ENCODE measurements around the gene FUT6.

FUT6 gene

GRCh38 chr19:5800361-5801270 lies 38.9 kb downstream of the FUT6 start:
- Histone ChIP-seq H3K79me2 (ENCODE audit: low read length) (no peaks in the 10 kb centered on the region), H3K36me3 (replicated peaks; ENCODE audit: low read depth, low read length) (no peaks in the 10 kb centered on the region), H2AFZ (ENCODE audit: low read depth, low read length) (no peak overlapping the region)

GRCh38 chr19:5799247-5800241 lies 40.0 kb downstream of the FUT6 start:
- TF ChIP-seq EZH2phosphoT487 (IDR thresholded peaks at IDR 0.05; ENCODE audit: low read depth) (no peak), CTCF (IDR thresholded peaks at IDR 0.05; ENCODE audit: low read depth, low read length) (no peak)
- Histone ChIP-seq H3K36me3 (replicated peaks; ENCODE audit: low read depth, low read length) (no peaks in the 10 kb centered on the region), H3K27me3 (ENCODE audit: low read depth, low read length) (peaks cover 4% of the 10 kb centered on the region; the same call in 1 of the 2 replicates), H3K27ac (ENCODE audit: low read length) (no peak overlapping the region), H3K4me1 (ENCODE audit: low read length) (peaks cover 10% of the 10 kb centered on the region), H3K79me2 (ENCODE audit: low read length) (no peaks in the 10 kb centered on the region), H4K20me1 (ENCODE audit: insufficient read depth, low read length) (no peaks in the 10 kb centered on the region), H2AFZ (ENCODE audit: low read depth, low read length) (no peak overlapping the region), H3K4me3 (ENCODE audit: low read length) (no peak overlapping the region), H3K9ac (ENCODE audit: low read length) (no peak overlapping the region), H3K9me3 (ENCODE audit: insufficient read depth, low read length) (no peaks in the 10 kb centered on the region), H3K4me2 (ENCODE audit: low read length) (no peak overlapping the region)

More at GRCh38 chr19:5800361-5801270, 38.9 kb downstream of the FUT6 start:
- H3K27ac ChIP-seq (ENCODE audit: low read length), result no peak overlapping the region
- peaks cover 11% of the 10 kb centered on the region for H3K4me1 ChIP-seq (ENCODE audit: low read length)
- no peaks in the 10 kb centered on the region for H4K20me1 ChIP-seq (ENCODE audit: insufficient read depth, low read length)
- no peak overlapping the region for H3K4me2 ChIP-seq (ENCODE audit: low read length)
- no peak overlapping the region for H3K4me3 ChIP-seq (ENCODE audit: low read length)
- peaks cover 9% of the 10 kb centered on the region for H3K27me3 ChIP-seq (ENCODE audit: low read depth, low read length)
- no peak overlapping the region for H3K9ac ChIP-seq (ENCODE audit: low read length)
- H3K9me3 ChIP-seq (ENCODE audit: insufficient read depth, low read length), result no peaks in the 10 kb centered on the region
- TF ChIP-seq EZH2phosphoT487 (IDR thresholded peaks at IDR 0.05; ENCODE audit: low read depth) (no peak), CTCF (IDR thresholded peaks at IDR 0.05; ENCODE audit: low read depth, low read length) (no peak)

GRCh38 chr19:5798244-5798643 lies 41.3 kb downstream of the FUT6 start:
- Histone ChIP-seq H2AFZ (ENCODE audit: low read depth, low read length) (no peak overlapping the region), H3K4me2 (ENCODE audit: low read length) (no peak overlapping the region), H3K4me3 (ENCODE audit: low read length) (no peak overlapping the region), H3K27ac (ENCODE audit: low read length) (no peak overlapping the region), H3K79me2 (ENCODE audit: low read length) (no peaks in the 10 kb centered on the region), H3K36me3 (replicated peaks; ENCODE audit: low read depth, low read length) (no peaks in the 10 kb centered on the region), H4K20me1 (ENCODE audit: insufficient read depth, low read length) (no peaks in the 10 kb centered on the region), H3K9ac (ENCODE audit: low read length) (no peak overlapping the region), H3K27me3 (ENCODE audit: low read depth, low read length) (no peaks in the 10 kb centered on the region), H3K9me3 (ENCODE audit: insufficient read depth, low read length) (no peaks in the 10 kb centered on the region), H3K4me1 (ENCODE audit: low read length) (no peaks in the 10 kb centered on the region)
- TF ChIP-seq CTCF (IDR thresholded peaks at IDR 0.05; ENCODE audit: low read depth, low read length) (no peak), EZH2phosphoT487 (IDR thresholded peaks at IDR 0.05; ENCODE audit: low read depth) (no peak)
